Left ventricle myocardium inferior (tissue), 1 donor: ENCODE results near the gene FAM222B. TPM values are rescaled to one million over a fixed set of nuclear protein-coding genes. Genes with fewer than 3 reads are reported as not detected.
A peak's percentile ranks its signal among the peaks of the same experiment; 100 is the strongest.

Experiments
- DNase-seq: peaks from one replicate; pipeline ENCODE4 v3.0.0-alpha.2; 2020
- H3K27ac ChIP-seq: fragments of 200-600 bp; replicated peaks from 2 replicates; pipeline ENCODE4 v1.8.0; 2021
- H3K27me3 ChIP-seq: fragments of 200-600 bp; 2 replicates; pipeline ENCODE4 v1.8.0; 2021; ENCODE audit warnings: low read depth
- H3K36me3 ChIP-seq: fragments of 200-600 bp; 2 replicates; pipeline ENCODE4 v1.8.0; 2021
- H3K4me1 ChIP-seq: fragments of 200-600 bp; 2 replicates; pipeline ENCODE4 v1.8.0; 2021
- H3K4me3 ChIP-seq: fragments of 200-600 bp; 2 replicates; pipeline ENCODE4 v1.8.0; 2021; ENCODE audit warnings: mild to moderate bottlenecking, moderate library complexity
- H3K9me3 ChIP-seq: fragments of 200-600 bp; replicated peaks from 2 replicates; pipeline ENCODE4 v1.8.0; 2021
- CTCF ChIP-seq: fragments of 200-600 bp; IDR thresholded peaks from 2 replicates; pipeline ENCODE4 v1.8.0; 2021; ENCODE audit warnings: antibody characterized with exemption, mild to moderate bottlenecking, borderline replicate concordance
- intact Hi-C: fragments of 100-400 bp; cut with micrococcal nuclease; formaldehyde crosslinking; loops from one replicate; pipeline ENCODE4 v1.11.0; 2022
- total RNA-seq: library from RNA; stranded (reverse); fragmentation: NEBNext Ultra II Directional; extraction: Animal tissue kit (Norgen Biotek cat#: 25700); gene quantifications from one replicate; pipeline ENCODE4 v1.2.1, GENCODE V29; 2021
- donor health status: DM: no; HTN: yes; CAD: no; lungs with severe emphysema.

Gene FAM222B
- total RNA-seq, 1 donor from 2014 or later = 17.5 TPM

- no peaks in the 10 kb centered on the region for H3K9me3 ChIP-seq
- H3K4me1 ChIP-seq = peaks cover 66% of the 10 kb centered on the region
- intact Hi-C loops = no loop called here
- peaks cover 19% of the 10 kb centered on the region for H3K27me3 ChIP-seq
- peaks cover 38% of the 10 kb centered on the region for H3K36me3 ChIP-seq
- peak within 1 kb of the TSS; percentile 86 for H3K27ac ChIP-seq
- peak within 1 kb of the TSS; percentile 82 for H3K4me3 ChIP-seq
- DNase-seq = peak; percentile 72
- TF ChIP-seq CTCF = peak; percentile 43
These were observed 124.8 kb downstream of the FAM222B start, which contains the start of gene RAB34 for GRCh38 chr17:28717578-28718332. RAB34 (minus strand) TSS chr17:28717868; CDS start chr17:28717266, 602 bp downstream.

- Histone ChIP-seq H3K27ac (peak overlapping the region; percentile 86), H3K9me3 (no peaks in the 10 kb centered on the region), H3K4me3 (peak overlapping the region; percentile 82), H3K4me1 (peaks cover 66% of the 10 kb centered on the region), H3K36me3 (peaks cover 30% of the 10 kb centered on the region), H3K27me3 (peaks cover 19% of the 10 kb centered on the region)
- intact Hi-C loops = no loop called here
- DNase-seq = peak; percentile 34
- no peak for TF ChIP-seq CTCF
These were observed 125.6 kb downstream of the FAM222B start for GRCh38 chr17:28716740-28717577.

DNA sequence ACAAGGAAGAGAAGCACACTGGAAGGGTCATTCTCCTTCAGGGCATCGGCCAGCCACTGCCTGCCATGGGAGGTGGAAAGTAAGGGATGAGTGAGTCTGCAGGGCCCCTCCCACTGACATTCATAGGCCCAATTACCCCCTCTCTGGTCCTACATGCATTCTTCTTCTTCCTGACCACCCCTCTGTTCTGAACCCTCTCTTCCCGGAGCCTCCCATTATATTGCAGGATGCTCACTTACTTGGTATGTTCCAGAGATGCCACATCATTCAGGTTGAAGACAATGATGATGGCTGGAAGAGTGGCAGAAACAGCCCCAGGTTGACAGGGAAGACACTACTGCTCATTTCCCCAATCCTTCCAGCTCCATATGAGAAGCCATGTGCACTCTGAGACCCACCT, 127.4 kb downstream of the FAM222B start:
- Histone ChIP-seq H3K4me3 (no peak overlapping the region), H3K27ac (no peak overlapping the region), H3K4me1 (peaks cover 60% of the 10 kb centered on the region), H3K9me3 (no peaks in the 10 kb centered on the region), H3K27me3 (peaks cover 19% of the 10 kb centered on the region), H3K36me3 (peaks cover 18% of the 10 kb centered on the region)
- intact Hi-C loops = no loop called here
- no peak for TF ChIP-seq CTCF
- DNase-seq = no peak

DNA sequence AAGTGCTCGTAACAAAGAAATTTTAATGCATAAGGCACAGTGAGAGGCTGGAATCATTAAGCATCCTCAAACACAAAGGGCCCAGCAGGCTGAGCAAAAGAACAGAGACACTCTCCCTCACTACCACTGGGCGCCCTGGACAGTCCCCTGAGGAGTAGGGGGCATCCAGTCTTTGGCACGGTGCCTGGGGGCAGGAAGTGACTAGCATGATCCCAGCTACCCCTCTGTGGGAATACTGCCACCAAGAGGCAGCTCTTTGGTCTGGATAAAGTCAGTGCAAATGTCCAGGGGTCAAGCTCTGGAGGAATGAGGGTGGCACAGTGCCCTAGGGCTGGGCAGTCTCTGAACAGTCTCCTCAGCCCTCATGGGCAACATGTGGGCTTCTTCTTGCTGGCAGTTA, 128.3 kb downstream of the FAM222B start:
- peaks cover 61% of the 10 kb centered on the region for H3K4me1 ChIP-seq
- H3K9me3 ChIP-seq = no peaks in the 10 kb centered on the region
- H3K27ac ChIP-seq = no peak overlapping the region
- no peak overlapping the region for H3K4me3 ChIP-seq
- H3K36me3 ChIP-seq = peaks cover 18% of the 10 kb centered on the region
- peaks cover 19% of the 10 kb centered on the region for H3K27me3 ChIP-seq
- intact Hi-C loops = no loop called here
- no peak for TF ChIP-seq CTCF
- DNase-seq = no peak

DNA sequence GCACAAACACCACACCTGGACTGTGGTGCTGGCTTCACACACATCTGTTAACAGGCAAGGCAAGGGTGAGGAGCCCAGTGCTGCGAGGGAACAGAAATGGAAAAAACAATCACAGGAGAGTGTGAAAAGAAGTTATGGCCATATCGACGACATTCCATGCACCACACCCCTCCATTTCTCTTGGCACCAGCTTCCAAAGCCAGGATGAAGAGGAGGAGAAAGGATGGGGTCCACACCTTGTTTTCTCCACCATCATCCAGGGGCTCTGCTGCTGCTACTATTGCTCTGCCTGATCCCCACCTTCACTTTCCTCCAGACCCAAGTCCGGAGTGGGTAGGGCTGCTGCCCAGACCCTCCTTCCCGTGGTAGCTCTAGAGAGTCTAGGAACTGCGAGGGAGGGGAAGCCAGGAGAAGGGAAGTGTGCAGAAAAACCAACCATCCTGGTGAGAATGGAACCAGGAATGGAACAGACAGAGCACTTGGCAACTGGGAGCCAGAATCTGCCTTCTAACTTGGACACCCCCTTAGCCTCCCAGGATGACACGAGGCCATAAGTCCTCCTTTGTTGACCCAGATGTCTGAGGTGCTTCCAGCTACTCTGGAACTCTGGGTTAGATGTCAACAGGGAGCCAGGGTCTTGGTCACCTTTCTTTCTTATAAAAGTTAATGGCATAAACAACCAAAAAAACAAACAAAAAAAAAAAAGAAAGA, 129.7 kb downstream of the FAM222B start:
- peak overlapping the region; percentile 95 for H3K27ac ChIP-seq
- peaks cover 47% of the 10 kb centered on the region for H3K4me1 ChIP-seq
- no peak for DNase-seq
- intact Hi-C loops = no loop called here
- peaks cover 14% of the 10 kb centered on the region for H3K27me3 ChIP-seq
- H3K4me3 ChIP-seq = no peak overlapping the region
- TF ChIP-seq CTCF = no peak
- H3K9me3 ChIP-seq = no peaks in the 10 kb centered on the region
- H3K36me3 ChIP-seq = peaks cover 18% of the 10 kb centered on the region
